GM18502 (cell line): ENCODE results near the gene IL2RA.
A peak's percentile ranks its signal among the peaks of the same experiment; 100 is the strongest.

ENCODE experiments used
- ATAC-seq: cut with Tn5 transposase; IDR thresholded peaks from one replicate; pipeline ENCODE4 v1.9.1; 2021; ENCODE audit warnings: mild to moderate bottlenecking; ENCODE audit not compliant: unreplicated experiment, poor library complexity

The IL2RA gene

GRCh38 chr10:5992398-5992797 is 69.8 kb downstream of the IL2RA start:
- no peak for ATAC-seq

GRCh38 chr10:5991708-5992107 is 70.5 kb downstream of the IL2RA start:
- no peak for ATAC-seq

- ATAC-seq = no peak
Measured at GRCh38 chr10:5989756-5990155, 72.4 kb downstream of the IL2RA start.

GRCh38 chr10:5988336-5988920 is 73.7 kb downstream of the IL2RA start:
- no peak for ATAC-seq

GRCh38 chr10:5987747-5988146 is 74.4 kb downstream of the IL2RA start:
- ATAC-seq = no peak

- ATAC-seq = no peak
Measured at GRCh38 chr10:5985029-5985428, 77.1 kb downstream of the IL2RA start.

- ATAC-seq = no peak
Measured at GRCh38 chr10:5983774-5984173, 78.4 kb downstream of the IL2RA start.

- no peak for ATAC-seq
Measured at GRCh38 chr10:5981529-5981928, 80.6 kb downstream of the IL2RA start.

GRCh38 chr10:5978230-5978489 is 84.0 kb downstream of the IL2RA start:
- ATAC-seq = no peak

- peak; percentile 66 for ATAC-seq
Measured at GRCh38 chr10:5977471-5978229, 84.5 kb downstream of the IL2RA start, which contains the start of gene IL15RA. Gene IL15RA (minus strand): TSS chr10:5977543. CDS start chr10:5977492, 51 bp downstream.

GRCh38 chr10:5976512-5977470 is 85.4 kb downstream of the IL2RA start:
- ATAC-seq = peak; percentile 24

GRCh38 chr10:5975641-5976473 is 86.3 kb downstream of the IL2RA start:
- peak; percentile 63 for ATAC-seq

GRCh38 chr10:5973069-5973468 is 89.1 kb downstream of the IL2RA start:
- ATAC-seq = no peak

- ATAC-seq = no peak
Measured at GRCh38 chr10:5971886-5972285, 90.3 kb downstream of the IL2RA start.

GRCh38 chr10:5971315-5971832 is 90.8 kb downstream of the IL2RA start:
- no peak for ATAC-seq

- no peak for ATAC-seq
Measured at GRCh38 chr10:5970527-5970926, 91.6 kb downstream of the IL2RA start.

- no peak for ATAC-seq
Measured at GRCh38 chr10:5970066-5970465, 92.1 kb downstream of the IL2RA start.

- ATAC-seq = no peak
Measured at GRCh38 chr10:5968681-5969453, 93.3 kb downstream of the IL2RA start.

GRCh38 chr10:5968037-5968680 is 94.0 kb downstream of the IL2RA start:
- no peak for ATAC-seq
